NCI-H460 (cell line): ENCODE results near the gene DNAJC24. TPM values are rescaled to one million over a fixed set of nuclear protein-coding genes. Genes with fewer than 3 reads are reported as not detected.

ENCODE experiments used
- DNase-seq: peaks from one replicate; pipeline ENCODE4 v3.0.0-alpha.2; 2016; ENCODE audit warnings: low read depth; ENCODE audit errors: extremely low read depth
- total RNA-seq: library from RNA; depleted of rRNA; stranded (reverse); fragments of >200 nt; shearing (Covaris generic); gene quantifications from 2 replicates; pipeline ENCODE4 v1.2.3, GENCODE V29; 2014; rRNA removed

Gene DNAJC24
- total RNA-seq, 1 experiment from 2014 or later: 21.9 TPM

- DNase-seq: no peak
These were observed 108.5 kb downstream of the DNAJC24 start for GRCh38 chr11:31478223-31478590.

- no peak for DNase-seq
These were observed 109.4 kb downstream of the DNAJC24 start for GRCh38 chr11:31479066-31479465.

GRCh38 chr11:31480930-31481329, 111.3 kb downstream of the DNAJC24 start:
- DNase-seq: no peak

Other genes starting within 250 kb of the DNAJC24 start
- 0.05 TPM in 1 of 2 replicates, not detected in the other for gene DCDC1, start 121 bp upstream of the DNAJC24 start, total RNA-seq
- gene IMMP1L, start 139.8 kb downstream of the DNAJC24 start, total RNA-seq: 30.2 and 33.8 TPM in 2 replicates
- gene ELP4, start 139.9 kb downstream of the DNAJC24 start, total RNA-seq: 18.5 and 21.6 TPM in 2 replicates